Activated T-helper 1 cell treated with anti-CD3 and anti-CD28 coated beads, Interleukin-2, amount 50 U/mL, for 16 hours (primary cell): Measurements from ENCODE around the gene CLDN20.
"Not testable (repeated sequence)": the region's sequence is repeated elsewhere in the genome, so short reads cannot be mapped to it uniquely, and the experiment has no call there.

Experiments used
- DNase-seq, 2 donors: peaks; one replicate each; pipeline ENCODE4 v3.0.0-alpha.2; 2020; ENCODE audit warnings: low read depth in 1 of 2, low spot score in 1 of 2

Gene CLDN20

DNA sequence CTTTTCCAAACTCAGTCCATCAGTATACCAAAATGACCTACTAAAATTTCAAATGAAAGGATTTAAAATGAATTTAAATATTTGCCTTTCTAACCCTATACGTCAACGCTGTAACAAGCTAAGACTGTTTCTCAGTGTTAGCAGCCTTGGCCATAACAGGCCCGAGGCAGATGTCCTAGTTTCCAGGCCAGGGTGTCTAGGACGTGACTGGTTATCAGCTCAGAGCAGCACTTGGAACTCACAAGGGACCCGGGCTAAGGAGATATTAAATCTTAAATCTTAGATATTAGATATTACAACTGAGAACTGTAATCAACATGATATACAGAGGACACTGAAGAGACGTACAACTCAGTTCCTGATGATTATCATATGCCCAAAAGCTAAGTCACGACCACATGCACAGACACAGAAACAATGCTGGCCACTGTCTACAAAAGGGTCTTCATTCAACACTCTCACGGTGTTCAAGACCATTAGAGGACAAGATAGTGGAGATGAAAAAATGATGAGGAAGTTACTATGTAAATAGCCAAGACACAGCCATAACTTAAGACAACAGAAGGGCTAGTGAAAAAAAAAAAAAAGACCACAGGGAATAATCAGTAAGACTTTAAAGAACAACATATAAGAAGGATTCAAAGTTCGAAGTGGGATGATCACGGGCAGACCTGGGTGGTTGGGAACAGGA lies at the start of gene CLDN20:
Gene CLDN20 (plus strand): TSS at position 641 of the 691 bp plus-strand sequence. CDS start 11,707 bp downstream, outside the sequence.
- DNase-seq: no peak

- no peak for DNase-seq
These were observed 47.9 kb upstream of the CLDN20 start for GRCh38 chr6:155215906-155216305.

DNA sequence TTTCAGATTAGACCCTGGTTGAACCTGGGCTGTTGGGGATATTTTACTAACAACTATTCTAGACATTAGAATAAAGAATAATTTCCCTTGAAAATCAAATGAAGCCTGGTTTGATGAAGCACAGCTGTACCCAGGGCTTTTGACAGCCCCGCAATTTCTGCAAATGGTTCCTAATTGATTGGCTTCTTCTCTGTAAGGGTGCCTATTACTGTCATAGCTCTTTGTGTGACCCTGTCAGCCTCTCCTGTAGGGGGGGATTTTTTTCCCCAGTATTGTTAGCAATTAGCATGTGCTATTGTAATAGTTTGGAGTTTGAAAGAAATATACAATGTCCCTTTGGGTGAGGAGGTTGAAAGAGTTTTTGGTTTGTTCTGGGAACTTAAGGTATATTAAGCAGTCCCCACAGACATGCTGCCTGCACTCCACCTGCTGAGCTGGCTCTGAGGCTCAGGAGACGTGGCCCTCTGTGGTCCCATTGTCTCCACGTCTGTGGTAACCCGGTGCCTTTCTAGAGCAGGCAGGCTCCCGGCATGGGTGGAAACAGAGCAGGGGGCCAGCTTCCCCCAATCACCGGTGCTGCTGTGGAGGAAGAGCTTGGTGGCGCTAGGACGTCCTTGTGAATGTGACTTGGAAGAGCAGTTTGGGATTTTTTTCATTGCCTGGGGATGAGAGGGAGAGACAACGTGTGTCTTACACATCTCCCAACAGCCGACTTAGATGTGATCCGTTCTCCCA lies 47.3 kb upstream of the CLDN20 start:
- DNase-seq: no peak

DNA sequence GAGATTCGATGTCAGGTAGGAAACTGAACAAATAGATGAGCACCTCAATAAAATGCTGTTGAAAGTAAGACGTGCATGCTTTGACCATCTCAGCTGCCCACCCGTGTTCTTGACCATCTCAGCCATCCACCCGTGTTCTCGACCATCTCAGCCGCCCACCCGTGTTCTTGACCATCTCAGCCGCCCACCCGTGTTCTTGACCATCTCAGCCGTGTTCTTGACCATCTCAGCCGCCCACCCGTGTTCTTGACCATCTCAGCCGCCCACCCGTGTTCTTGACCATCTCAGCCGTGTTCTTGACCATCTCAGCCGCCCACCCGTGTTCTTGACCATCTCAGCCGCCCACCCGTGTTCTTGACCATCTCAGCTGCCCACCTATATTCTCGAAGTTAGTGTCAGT lies 45.1 kb upstream of the CLDN20 start:
- not testable (repeated sequence) for DNase-seq

GRCh38 chr6:155219299-155219698 lies 44.5 kb upstream of the CLDN20 start:
- DNase-seq: no peak

- DNase-seq: no peak
These were observed 43.9 kb upstream of the CLDN20 start for GRCh38 chr6:155219858-155220301.

DNA sequence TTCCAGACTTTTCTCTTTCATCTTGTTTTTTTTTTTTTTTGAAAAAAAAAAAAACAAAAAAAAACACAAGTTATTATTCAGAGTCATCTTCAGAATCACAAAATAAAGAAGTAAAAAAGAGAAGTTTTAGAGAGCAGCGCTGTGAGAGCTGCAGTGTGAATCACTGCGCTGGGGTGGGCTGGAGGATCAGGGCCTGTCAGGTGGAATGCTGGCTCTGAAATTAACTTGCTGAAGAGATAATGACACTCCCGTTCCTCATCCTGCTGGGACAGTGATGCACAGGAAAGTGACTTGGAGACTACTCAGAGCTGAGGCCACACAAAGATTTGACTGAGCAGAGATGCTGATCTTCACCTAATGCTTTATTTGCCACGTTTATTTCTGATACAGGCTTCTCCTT lies 42.7 kb upstream of the CLDN20 start:
- no peak for DNase-seq

DNA sequence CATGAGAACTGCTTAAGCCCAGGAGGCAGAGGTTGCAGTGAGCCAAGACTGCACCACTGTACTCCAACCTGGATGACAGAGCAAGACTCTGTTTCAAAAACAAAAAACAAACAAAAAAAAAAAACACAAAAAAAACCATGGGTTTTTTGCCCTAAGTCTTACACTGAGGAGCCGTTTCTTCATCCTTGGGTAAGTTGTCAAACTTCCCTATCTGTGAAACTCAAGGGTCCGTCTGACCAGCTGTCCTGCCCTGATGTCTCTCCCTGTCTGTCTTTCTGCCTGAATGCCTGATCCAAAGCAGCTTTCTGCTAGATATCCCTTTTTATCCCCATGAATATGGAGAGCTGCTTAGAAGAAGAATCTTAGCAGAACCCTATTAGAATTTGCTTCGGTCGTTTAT lies 41.3 kb upstream of the CLDN20 start:
- no peak for DNase-seq

- DNase-seq: peak in 1 of 2 donors; percentile 13
These were observed 40.0 kb upstream of the CLDN20 start for GRCh38 chr6:155223646-155224451.

DNA sequence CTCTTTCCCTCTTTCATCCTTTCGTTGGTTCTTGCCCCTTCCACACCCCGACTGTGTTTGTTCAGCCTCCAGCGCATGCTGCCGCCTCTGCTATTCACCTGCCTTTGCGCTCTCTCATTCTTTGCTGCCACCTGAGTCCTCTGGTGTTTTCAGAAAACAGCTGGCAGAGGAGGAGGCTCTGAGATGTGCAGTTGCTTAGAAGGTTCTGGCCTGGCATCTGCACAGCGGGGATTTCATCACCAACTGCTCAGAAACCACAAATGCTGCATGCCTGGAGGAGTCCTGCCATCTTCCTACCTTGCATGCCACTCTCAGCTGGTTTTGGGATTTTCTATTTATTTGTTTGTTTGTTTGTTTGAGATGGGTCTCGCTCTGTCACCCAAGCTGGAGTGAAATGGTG lies 39.2 kb upstream of the CLDN20 start:
- no peak for DNase-seq

- no peak for DNase-seq
These were observed 36.8 kb upstream of the CLDN20 start for GRCh38 chr6:155227046-155227445.

DNA sequence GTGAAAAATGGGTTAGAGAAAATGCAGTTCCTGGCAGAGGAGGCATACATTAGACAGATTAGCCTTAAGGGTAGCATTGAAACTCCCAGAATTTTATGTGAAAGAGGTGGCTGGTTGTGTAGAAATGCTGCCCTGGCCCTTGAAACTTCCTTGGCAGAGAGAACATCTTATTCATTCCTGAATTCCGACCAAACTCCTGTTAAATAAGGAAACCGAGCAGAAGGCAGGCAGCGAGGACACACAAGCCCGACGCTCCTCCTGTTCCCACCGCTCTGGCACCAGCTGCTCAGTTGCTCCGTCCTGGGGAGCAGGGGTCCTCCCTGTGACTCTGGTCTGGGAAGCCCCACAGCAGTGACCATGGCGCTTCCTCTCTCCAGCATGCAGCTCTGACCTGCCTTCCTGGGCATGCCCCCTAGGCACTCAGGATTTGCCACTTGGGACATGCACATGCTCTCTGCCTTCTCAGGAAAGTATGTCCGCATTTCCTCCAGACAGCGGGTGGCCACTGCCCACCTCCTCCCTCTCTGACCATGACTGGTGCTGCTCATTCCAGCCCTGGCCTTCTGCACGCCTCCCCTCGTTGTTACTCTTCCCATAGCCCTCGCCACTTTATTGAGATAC lies 35.2 kb upstream of the CLDN20 start:
- DNase-seq: no peak

DNA sequence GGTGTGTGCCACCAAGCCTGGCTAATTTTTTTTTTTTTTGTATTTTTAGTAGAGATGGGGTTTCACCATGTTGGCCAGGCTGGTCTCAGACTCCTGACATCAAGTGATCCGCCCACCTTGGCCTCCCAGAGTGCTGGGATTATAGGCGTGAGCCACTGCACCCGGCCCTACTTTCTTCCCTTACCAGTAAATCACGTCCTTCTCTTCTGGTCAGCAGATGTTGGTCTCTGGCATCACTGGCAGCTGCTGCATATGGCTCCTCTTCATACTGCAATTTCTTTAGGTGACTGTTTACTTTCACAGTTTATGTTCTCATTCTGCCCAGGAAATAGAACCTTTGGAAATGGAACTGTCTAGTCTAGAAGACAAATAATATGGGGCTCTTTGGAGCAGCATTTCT lies 32.8 kb upstream of the CLDN20 start:
- not testable (repeated sequence) for DNase-seq

DNA sequence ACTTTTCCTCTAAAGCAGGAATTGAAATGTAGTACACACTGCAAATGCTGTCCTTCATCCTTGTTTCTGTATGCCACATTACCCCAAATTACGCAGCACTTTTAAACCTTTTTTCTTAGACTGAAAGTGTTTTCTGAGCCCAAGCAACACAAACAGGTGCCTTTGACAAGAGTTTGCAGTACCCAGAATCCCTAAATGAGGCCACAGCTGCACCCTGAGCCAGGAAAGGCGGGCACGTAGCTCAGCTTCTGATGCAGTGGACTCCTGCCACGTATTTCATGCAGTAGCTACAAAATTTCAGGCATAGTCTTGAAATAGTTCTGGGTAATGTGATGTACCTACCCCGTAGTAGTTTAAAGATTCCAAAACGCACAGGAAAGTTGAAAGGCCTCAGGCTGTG lies 31.0 kb upstream of the CLDN20 start:
- DNase-seq: no peak

- DNase-seq: no peak
These were observed 29.6 kb upstream of the CLDN20 start for GRCh38 chr6:155234167-155234566.

- DNase-seq: no peak
These were observed 29.1 kb upstream of the CLDN20 start for GRCh38 chr6:155234687-155235086.

- no peak for DNase-seq
These were observed 28.7 kb upstream of the CLDN20 start for GRCh38 chr6:155235087-155235486.

DNA sequence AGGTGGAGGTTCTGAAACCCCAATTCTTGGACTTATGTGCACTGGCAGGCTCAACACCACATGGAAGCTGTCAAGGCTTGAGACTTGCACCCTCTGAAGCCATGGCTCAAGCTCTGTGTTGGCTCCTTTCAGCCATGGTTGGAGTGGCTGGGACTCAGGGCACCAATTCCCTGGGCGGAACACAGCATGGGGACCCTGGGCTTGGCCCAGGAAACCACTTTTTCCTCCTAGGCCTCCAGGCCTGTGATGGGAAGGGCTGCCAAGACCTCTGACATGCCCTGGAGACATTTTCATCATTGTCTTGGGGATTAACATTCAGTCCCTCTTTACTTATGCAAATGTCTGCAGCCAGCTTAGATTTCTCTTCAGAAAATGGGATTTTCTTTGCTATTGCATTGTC lies 26.2 kb upstream of the CLDN20 start:
- DNase-seq: no peak

- DNase-seq: no peak
These were observed 22.8 kb upstream of the CLDN20 start for GRCh38 chr6:155240905-155241600.

- DNase-seq: no peak
These were observed 21.8 kb upstream of the CLDN20 start for GRCh38 chr6:155241966-155242365.

DNA sequence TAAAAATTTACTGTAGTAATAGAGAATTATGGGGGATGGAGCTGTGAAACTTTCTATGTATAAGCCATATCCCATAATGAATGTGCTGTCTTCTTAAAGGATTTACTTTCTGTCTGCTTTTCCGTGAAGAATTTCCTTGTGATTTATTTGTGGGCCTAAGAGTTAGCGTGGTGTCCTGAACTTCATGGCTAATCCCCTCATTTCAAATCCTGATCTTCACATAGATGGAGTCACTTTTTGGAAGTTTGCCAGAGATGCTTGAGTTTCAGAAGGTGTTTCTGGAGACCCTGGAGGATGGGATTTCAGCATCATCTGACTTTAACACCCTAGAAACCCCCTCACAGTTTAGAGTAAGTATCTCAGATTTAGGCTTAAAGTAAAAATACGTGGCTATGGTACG lies 19.4 kb upstream of the CLDN20 start:
- DNase-seq: no peak
